ENCODE measurements around the gene XPNPEP2. TPM values are rescaled to one million over a fixed set of nuclear protein-coding genes. Genes with fewer than 3 reads are reported as not detected.

Gene XPNPEP2
- polyA plus RNA-seq, 1 of the 3 experiments (the other 2 are of a cell fraction), result 0.21 TPM

DNA sequence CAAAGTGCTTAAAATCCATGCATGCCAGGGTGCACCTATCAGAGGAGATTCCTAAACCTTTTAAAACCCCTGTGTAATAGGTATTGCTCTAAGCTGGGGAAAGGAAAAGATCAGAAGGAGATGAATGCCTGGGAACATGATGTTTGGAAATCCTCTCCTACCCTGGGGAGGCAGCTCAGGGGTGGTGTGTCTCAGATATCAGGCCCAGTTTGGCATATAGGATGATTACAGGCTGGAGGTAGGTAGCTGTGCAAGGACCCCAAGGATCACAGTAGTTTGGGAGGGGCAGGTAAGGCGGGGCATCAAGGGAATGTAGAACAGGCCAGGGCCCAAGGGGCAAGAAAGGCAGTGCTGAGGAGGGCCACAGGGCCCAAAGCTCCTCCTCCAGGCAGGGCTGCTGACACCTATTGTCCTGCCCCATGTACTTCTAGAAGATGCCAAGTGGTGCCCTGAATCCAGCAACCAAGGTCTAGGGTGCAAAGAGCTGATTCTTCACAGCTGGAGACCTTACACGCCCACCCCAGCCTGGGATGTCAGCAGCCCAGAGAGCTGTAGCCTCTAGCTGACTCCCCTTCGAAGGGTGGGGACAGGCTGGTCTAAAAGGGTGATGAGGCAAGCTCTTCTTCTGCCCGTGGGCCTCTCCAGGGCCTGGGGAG lies 58.6 kb downstream of the XPNPEP2 start:
- Histone ChIP-seq H3K4me3 (ENCODE audit: low read depth in 2 of 2, low read length in 1 of 2) (no peak overlapping the region), H3K79me2 (ENCODE audit: insufficient read depth) (no peaks in the 10 kb centered on the region), H3K4me1 (ENCODE audit: control insufficient read depth in 1 of 2, insufficient read depth in 2 of 2, low read depth in 1 of 2, low read length in 1 of 2) (no peaks in the 10 kb centered on the region), H3K27me3 (ENCODE audit: insufficient read depth) (no peaks in the 10 kb centered on the region), H3K27ac (ENCODE audit: low read depth in 2 of 2, low read length in 1 of 2) (no peak overlapping the region), H3K4me2 (no peak overlapping the region), H2AFZ (ENCODE audit: low read depth) (no peak overlapping the region), H3K9me2 (no peaks in the 10 kb centered on the region), H4K20me1 (ENCODE audit: insufficient read depth) (no peaks in the 10 kb centered on the region), H3K9ac (no peak overlapping the region), H3F3A (replicated peaks; ENCODE audit: insufficient read depth) (no peaks in the 10 kb centered on the region), H3K9me3 (no peaks in the 10 kb centered on the region), H3K36me3 (replicated peaks in 1 of 2; ENCODE audit: control insufficient read depth in 1 of 2, insufficient read depth in 2 of 2, low read length in 1 of 2) (peaks cover 0 to 4% of the 10 kb centered on the region in 2 experiments)
- ChIA-PET CTCF (no interaction called here), POLR2A (no interaction called here)
- no peak for DNase-seq
- 50% methylated on average over 3 of the region's 4 CpGs for WGBS (ENCODE audit: low lambda C conversion rate)
- TF ChIP-seq NRF1 (IDR thresholded peaks at IDR 0.05; ENCODE audit: low read depth, low read length) (no peak), MXI1 (IDR thresholded peaks at IDR 0.05; ENCODE audit: low read depth, low read length) (no peak), IRF3 (IDR thresholded peaks at IDR 0.05; ENCODE audit: low read depth, low read length) (no peak), FOSL2 (IDR thresholded peaks at IDR 0.05; ENCODE audit: borderline replicate concordance, low read depth) (no peak), EZH2phosphoT487 (IDR thresholded peaks at IDR 0.05; ENCODE audit: borderline replicate concordance, low read depth) (no peak), RXRA (IDR thresholded peaks at IDR 0.05; ENCODE audit: borderline replicate concordance, low read depth) (no peak), FOXM1 (IDR thresholded peaks at IDR 0.05; ENCODE audit: low read depth) (no peak), YY1 (IDR thresholded peaks at IDR 0.05; ENCODE audit: low read depth) (no peak), RAD21 (IDR thresholded peaks at IDR 0.05; ENCODE audit: low read length) (no peak), TAF1 (IDR thresholded peaks at IDR 0.05; ENCODE audit: borderline replicate concordance, low read depth, low read length) (no peak), SMC3 (IDR thresholded peaks at IDR 0.05; ENCODE audit: low read depth, low read length) (no peak), NFIC (IDR thresholded peaks at IDR 0.05; ENCODE audit: borderline replicate concordance) (no peak), TEAD4 (IDR thresholded peaks at IDR 0.05; ENCODE audit: borderline replicate concordance, insufficient read depth) (no peak), RCOR1 (IDR thresholded peaks at IDR 0.05; ENCODE audit: low read length) (no peak), CHD2 (IDR thresholded peaks at IDR 0.05; ENCODE audit: low read length, partially characterized antibody) (no peak), GABPA (IDR thresholded peaks at IDR 0.05; ENCODE audit: low read depth) (no peak), PBX3 (IDR thresholded peaks at IDR 0.05) (no peak)
- TF ChIP-seq, protein P1, sequence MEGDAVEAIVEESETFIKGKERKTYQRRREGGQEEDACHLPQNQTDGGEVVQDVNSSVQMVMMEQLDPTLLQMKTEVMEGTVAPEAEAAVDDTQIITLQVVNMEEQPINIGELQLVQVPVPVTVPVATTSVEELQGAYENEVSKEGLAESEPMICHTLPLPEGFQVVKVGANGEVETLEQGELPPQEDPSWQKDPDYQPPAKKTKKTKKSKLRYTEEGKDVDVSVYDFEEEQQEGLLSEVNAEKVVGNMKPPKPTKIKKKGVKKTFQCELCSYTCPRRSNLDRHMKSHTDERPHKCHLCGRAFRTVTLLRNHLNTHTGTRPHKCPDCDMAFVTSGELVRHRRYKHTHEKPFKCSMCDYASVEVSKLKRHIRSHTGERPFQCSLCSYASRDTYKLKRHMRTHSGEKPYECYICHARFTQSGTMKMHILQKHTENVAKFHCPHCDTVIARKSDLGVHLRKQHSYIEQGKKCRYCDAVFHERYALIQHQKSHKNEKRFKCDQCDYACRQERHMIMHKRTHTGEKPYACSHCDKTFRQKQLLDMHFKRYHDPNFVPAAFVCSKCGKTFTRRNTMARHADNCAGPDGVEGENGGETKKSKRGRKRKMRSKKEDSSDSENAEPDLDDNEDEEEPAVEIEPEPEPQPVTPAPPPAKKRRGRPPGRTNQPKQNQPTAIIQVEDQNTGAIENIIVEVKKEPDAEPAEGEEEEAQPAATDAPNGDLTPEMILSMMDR (IDR thresholded peaks at IDR 0.05), result no peak

Data from SK-N-SH (cell line).